Measurements from ENCODE around the gene TRPT1. TPM values are rescaled to one million over a fixed set of nuclear protein-coding genes. Genes with fewer than 3 reads are reported as not detected.
A peak's percentile ranks its signal among the peaks of the same experiment; 100 is the strongest.

TRPT1 gene
- polyA plus RNA-seq, 3 donors: 37.0 to 46.2 (median 42.5) TPM

GRCh38 chr11:64231546-64231945 lies 5.6 kb upstream of the TRPT1 start:
- DNase-seq (ENCODE audit: low read depth in 3 of 3, low spot score in 2 of 3): no peak

DNA sequence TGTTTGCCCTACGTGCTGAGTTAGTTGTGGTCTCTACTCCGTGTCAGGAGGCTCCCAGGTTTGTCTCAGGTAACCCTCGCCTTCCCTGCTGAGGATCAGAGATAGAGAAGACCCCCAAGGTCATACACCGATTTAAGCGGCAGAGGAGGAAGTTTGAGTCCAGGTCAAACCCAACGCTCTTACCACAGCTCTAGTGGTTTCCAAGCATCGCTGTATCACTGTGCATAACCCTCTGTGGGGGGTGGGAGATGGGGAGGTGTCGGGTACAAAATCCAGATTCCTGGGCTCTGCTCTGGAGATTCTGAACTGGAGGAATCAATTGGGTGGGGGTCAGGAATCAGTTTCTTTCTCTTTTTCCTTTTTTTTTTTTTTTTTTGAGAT lies 5.0 kb upstream of the TRPT1 start:
- no peak for DNase-seq (ENCODE audit: low read depth in 3 of 3, low spot score in 2 of 3)

GRCh38 chr11:64230171-64230984 lies 4.4 kb upstream of the TRPT1 start, which contains the start of gene DNAJC4:
Gene DNAJC4 (plus strand): TSS chr11:64230548. CDS start chr11:64230855, 307 bp downstream.
- DNase-seq (ENCODE audit: low read depth in 3 of 3, low spot score in 2 of 3): peak; percentile 87 to 94 (median 89)

DNA sequence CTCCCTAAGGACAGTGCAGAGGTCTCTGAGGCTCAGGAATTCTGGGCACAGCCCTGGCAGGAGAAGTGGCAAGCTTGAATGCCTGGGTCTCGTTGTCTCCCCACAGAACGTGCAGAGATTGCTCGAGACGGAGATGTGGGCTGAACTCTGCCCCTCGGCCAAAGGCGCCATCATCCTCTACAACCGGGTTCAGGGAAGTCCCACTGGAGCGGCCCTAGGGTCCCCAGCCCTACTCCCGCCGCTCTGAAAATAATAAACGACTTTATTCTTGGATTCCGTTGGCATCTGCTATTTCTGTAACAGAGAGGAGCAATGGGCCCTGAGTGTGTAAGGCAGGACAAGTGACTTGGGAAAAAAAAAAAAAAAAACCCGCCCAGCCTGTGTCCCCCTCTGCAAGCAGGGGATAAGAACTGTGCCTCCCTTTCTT lies 3.8 kb upstream of the TRPT1 start:
- DNase-seq (ENCODE audit: low read depth in 3 of 3, low spot score in 2 of 3): no peak

DNA sequence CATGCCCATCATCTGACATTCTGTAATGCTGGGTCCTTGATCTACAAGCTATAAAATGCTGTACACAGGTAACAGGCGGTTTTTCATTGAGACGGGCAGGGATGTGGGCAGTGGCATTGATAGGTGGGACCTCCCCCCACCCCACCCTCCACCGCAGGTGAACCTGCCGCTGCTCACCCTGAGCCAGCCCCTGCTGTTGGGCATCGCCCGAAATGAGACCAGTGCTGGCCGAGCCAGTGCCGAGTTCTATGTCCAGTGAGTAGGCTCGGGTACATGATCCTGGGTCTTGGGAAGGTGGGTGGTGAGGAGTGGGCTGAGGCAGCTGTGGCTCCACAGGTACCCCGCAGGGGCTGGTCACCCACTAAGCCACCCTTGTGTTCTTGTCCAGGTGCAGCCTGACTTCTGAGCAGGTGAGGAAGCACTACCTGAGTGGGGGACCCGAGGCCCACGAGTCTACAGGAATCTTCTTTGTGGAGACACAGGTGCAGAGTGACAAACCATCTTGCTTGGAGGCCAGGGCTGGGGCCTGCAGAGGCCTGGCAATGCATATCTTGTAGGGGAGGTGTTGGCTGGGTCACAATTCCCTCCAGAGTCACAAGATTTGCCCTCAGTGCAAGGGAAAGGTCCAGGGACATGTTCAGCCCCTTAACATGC lies 3.2 kb upstream of the TRPT1 start:
- DNase-seq (ENCODE audit: low read depth in 3 of 3, low spot score in 2 of 3): no peak

DNA sequence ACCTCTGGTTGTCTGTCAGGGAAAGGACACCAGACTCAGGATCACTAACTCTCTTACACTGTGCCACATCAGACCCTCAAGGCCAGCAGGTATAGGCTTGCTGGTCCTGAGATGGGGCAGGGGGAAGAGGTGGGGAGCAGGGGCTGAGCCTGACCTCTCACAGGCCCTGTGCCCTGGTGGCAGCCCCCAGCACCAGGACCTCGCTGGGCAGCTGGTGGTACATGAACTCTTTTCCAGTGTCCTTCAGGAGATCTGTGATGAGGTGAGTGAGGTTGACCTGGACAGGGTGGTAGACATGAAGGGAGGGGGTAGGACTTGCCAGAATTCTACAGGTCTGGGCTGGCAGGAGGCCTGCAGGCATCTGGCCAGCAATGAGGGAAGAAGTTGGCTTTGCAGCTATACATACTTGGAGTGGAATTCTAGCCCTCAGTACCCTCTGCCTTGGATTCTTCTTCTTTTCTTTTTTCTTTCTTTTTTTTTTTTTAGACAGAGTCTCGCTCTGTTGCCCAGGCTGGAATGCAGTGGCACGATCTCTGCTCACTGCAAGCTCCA lies 1.5 kb upstream of the TRPT1 start:
- no peak for DNase-seq (ENCODE audit: low read depth in 3 of 3, low spot score in 2 of 3)

GRCh38 chr11:64226507-64227051 lies 593 bp upstream of the TRPT1 start:
- DNase-seq (ENCODE audit: low read depth in 3 of 3, low spot score in 2 of 3): no peak

DNA sequence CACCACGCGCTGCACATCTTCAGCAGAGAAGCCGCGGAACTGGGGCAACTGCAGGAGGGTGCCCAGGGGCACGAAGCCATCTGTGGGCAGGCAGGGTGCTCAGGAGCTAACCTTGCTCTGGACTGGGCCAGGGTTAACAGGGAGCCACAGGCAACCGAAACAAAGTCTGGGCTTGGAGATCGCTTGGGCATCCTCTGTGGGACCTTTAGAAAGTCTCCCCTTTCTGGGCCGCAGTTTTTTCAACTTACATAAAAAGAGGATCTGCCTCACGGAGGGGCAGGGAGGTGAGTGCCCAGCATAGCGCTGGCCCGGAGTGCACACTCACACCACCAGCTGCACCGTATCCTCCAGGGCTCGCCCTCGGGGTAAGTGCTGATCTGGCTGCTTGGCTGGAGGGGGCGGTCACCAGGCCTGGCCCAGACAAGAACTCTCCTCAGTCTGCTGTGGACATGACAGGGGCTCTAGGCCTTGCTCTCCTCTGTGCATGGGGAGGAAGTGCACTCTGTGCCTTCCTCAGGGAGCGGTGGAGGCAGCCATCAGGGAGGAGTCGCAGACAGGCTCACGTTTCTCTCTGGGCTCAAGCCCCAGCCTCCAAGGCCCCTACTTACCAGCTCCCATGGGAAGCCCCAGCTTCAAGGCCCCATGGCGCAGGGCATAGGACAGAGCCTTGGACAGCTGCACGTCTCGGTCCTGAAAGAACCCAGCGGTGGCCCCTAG lies 937 bp downstream of the TRPT1 start:
- no peak for DNase-seq (ENCODE audit: low read depth in 3 of 3, low spot score in 2 of 3)

DNA sequence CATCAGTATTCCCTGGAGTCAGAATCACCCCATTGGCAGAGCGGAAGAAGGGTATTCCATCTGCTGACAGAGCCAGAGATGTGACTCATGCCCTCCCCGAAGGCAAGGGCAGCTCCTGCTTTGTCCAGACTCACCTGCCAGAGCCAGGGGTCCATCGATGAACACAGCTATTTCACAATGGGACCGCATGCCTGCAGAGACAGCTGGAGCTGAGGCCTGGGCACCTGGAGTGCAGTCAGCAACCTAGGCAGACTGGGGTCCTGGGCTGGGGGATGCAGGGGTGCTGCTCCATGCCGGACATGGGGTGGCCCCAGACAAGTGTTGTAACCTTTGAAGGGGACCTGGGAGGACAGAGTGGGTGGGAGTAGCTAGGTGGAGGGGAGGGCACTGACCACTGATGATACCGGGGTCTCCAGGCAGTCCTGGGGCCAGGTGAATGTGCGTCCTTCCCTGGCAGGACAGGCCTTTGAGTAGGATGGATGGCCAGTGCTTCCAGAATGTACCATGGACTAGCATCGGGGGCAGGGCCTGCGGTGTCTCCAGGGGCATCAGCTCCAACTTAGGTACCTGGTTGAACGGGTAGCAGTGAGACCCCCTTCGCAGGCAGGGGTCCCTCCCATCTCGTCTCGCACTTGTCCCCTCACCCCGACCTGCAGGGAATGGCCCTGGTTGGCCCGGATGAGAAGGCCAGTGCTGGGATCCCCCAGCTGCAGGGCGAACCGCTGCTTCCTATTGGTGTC lies 1.7 kb downstream of the TRPT1 start:
- no peak for DNase-seq (ENCODE audit: low read depth in 3 of 3, low spot score in 2 of 3)

GRCh38 chr11:64223001-64223651 lies 2.9 kb downstream of the TRPT1 start:
- no peak for DNase-seq (ENCODE audit: low read depth in 3 of 3, low spot score in 2 of 3)

- DNase-seq (ENCODE audit: low read depth in 3 of 3, low spot score in 2 of 3): no peak
Observed at GRCh38 chr11:64222651-64223000, 3.4 kb downstream of the TRPT1 start.

GRCh38 chr11:64220798-64221197 lies 5.2 kb downstream of the TRPT1 start:
- no peak for DNase-seq (ENCODE audit: low read depth in 3 of 3, low spot score in 2 of 3)

- DNase-seq (ENCODE audit: low read depth in 3 of 3, low spot score in 2 of 3): no peak
Observed at GRCh38 chr11:64220271-64220670, 5.7 kb downstream of the TRPT1 start.

DNA sequence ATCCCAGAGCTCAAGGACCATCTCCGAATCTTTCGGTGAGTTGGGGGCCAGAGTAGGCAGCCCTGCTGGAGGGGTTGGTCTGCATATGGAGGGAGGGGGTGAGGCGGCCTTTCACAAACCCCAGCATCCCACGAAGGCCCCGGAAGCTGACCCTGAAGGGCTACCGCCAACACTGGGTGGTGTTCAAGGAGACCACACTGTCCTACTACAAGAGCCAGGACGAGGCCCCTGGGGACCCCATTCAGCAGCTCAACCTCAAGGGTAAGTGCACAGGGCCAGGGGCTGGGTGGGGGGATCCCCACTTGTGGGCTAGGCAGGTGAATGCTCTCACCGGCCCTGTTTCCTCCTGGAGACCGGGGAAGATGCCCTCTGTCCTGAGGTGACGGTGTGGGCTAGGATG lies 6.2 kb downstream of the TRPT1 start:
- no peak for DNase-seq (ENCODE audit: low read depth in 3 of 3, low spot score in 2 of 3)

DNA sequence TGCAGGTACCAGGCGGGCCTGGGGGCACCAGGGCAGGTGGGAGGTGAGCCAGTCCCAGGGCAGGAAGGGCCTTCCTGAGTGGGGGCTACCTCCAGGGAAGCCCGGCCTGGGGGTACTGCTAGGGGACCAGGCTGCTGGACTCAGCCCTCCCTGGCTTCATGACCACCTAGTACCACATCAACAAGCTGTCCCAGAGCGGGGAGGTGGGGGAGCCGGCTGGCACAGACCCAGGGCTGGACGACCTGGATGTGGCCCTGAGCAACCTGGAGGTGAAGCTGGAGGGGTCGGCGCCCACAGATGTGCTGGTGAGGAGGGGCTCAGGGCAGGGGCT lies 6.7 kb downstream of the TRPT1 start:
- no peak for DNase-seq (ENCODE audit: low read depth in 3 of 3, low spot score in 2 of 3)

- no peak for DNase-seq (ENCODE audit: low read depth in 3 of 3, low spot score in 2 of 3)
Observed at GRCh38 chr11:64218628-64219353, 7.2 kb downstream of the TRPT1 start.

- DNase-seq (ENCODE audit: low read depth in 3 of 3, low spot score in 2 of 3): no peak
Observed at GRCh38 chr11:64216879-64217278, 9.1 kb downstream of the TRPT1 start.

GRCh38 chr11:64211181-64211872 lies 14.7 kb downstream of the TRPT1 start:
- no peak for DNase-seq (ENCODE audit: low read depth in 3 of 3, low spot score in 2 of 3)

Measured in right renal cortex interstitium (tissue), 3 donors.